Prostate gland (tissue), 2 donors: Measurements from ENCODE around the gene GJA5.

Experiments used
- POLR2AphosphoS5 ChIP-seq: sonication (generic); formaldehyde crosslinking; IDR thresholded peaks from one replicate; pipeline ENCODE4 v1.6.1; 2017; ENCODE audit warnings: antibody characterized with exemption
- TF ChIP-seq, protein P1 (sequence below), 4 experiments: fragments of 200-600 bp in 2 of 4; fragments of 450-650 bp in 2 of 4; sonication (generic) in 2 of 4; IDR thresholded peaks; 1 replicate in 3 of 4; 2 replicates in 1 of 4; pipeline ENCODE4 v1.5.1; 2016 to 2019; ENCODE audit warnings: antibody characterized with exemption in 4 of 4, mild to moderate bottlenecking in 2 of 4, moderate library complexity in 2 of 4

DNA sequence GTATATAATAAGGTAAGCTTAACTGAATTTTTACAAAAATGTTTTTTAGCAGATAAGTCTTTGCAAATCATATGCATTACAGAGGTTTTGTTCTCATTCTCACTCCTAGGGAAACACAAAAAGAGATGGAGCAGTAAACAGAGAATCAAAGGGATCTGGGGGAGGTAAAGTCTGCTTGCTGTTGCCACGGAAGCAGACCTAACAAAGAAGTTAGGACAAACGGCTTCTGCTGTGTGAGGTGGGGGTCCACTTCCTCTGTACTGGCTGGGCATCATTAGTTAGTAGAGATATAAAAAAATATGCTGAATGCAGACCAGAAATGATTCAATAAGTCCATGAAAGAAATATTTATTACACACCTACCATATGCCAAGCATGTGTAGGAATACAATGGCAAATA lies 34.2 kb downstream of the GJA5 start:
- TF ChIP-seq, protein P1, sequence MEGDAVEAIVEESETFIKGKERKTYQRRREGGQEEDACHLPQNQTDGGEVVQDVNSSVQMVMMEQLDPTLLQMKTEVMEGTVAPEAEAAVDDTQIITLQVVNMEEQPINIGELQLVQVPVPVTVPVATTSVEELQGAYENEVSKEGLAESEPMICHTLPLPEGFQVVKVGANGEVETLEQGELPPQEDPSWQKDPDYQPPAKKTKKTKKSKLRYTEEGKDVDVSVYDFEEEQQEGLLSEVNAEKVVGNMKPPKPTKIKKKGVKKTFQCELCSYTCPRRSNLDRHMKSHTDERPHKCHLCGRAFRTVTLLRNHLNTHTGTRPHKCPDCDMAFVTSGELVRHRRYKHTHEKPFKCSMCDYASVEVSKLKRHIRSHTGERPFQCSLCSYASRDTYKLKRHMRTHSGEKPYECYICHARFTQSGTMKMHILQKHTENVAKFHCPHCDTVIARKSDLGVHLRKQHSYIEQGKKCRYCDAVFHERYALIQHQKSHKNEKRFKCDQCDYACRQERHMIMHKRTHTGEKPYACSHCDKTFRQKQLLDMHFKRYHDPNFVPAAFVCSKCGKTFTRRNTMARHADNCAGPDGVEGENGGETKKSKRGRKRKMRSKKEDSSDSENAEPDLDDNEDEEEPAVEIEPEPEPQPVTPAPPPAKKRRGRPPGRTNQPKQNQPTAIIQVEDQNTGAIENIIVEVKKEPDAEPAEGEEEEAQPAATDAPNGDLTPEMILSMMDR (IDR thresholded peaks at IDR 0.05) = no peak
- TF ChIP-seq POLR2AphosphoS5 = no peak
